ENCODE results near the gene GIPC2.
"Not testable (repeated sequence)": the region's sequence is repeated elsewhere in the genome, so short reads cannot be mapped to it uniquely, and the experiment has no call there.

The GIPC2 gene, protein sequence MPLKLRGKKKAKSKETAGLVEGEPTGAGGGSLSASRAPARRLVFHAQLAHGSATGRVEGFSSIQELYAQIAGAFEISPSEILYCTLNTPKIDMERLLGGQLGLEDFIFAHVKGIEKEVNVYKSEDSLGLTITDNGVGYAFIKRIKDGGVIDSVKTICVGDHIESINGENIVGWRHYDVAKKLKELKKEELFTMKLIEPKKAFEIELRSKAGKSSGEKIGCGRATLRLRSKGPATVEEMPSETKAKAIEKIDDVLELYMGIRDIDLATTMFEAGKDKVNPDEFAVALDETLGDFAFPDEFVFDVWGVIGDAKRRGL

DNA sequence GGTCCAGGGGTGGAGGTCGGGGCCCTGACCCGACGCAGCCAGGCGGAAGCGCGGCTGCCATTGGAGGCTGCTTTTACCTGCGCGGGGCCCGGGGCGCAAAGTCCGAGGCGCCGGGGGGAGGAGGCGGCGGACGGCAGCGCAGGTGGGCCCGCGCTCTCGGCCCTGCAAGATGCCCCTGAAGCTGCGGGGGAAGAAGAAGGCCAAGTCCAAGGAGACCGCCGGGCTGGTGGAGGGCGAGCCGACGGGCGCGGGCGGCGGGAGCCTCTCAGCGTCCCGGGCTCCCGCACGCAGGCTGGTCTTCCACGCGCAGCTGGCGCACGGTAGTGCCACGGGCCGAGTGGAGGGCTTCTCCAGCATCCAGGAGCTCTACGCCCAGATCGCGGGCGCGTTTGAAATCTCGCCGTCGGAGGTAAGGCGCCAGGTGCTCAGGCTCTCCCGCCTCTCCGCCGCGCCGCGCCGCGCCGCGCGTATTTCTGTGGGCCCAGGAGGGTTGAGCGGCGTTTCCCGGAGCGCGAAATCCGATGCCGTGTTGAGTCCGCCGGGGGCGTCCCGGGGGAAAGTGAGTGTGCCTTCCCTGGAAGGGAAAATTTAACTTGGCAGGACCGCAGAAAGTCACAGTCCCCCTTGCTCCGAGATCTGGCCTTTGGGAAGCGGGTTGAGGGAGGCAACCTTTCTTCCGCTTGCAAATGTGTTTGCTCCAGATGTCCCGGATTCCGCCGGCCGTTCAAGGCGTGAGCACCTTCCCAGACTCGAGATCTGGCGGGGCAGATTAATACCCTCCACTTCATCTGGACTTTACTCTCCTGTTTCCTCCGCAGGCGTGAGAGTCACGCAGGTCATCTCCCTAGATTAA lies at the start of gene GIPC2:
TSS of gene GIPC2 (plus strand) at position 41 of the 853 bp plus-strand sequence. CDS start at position 170, 129 bp downstream.
- peak; percentile 21 for DNase-seq (ENCODE audit: low spot score)

GRCh38 chr1:77996734-77997133 lies 49.0 kb upstream of the GIPC2 start:
- DNase-seq (ENCODE audit: low spot score), result no peak

GRCh38 chr1:78000536-78000935 lies 45.2 kb upstream of the GIPC2 start:
- DNase-seq (ENCODE audit: low spot score), result not testable (repeated sequence)

GRCh38 chr1:78003070-78003746 lies 42.6 kb upstream of the GIPC2 start:
- DNase-seq (ENCODE audit: low spot score), result no peak

DNA sequence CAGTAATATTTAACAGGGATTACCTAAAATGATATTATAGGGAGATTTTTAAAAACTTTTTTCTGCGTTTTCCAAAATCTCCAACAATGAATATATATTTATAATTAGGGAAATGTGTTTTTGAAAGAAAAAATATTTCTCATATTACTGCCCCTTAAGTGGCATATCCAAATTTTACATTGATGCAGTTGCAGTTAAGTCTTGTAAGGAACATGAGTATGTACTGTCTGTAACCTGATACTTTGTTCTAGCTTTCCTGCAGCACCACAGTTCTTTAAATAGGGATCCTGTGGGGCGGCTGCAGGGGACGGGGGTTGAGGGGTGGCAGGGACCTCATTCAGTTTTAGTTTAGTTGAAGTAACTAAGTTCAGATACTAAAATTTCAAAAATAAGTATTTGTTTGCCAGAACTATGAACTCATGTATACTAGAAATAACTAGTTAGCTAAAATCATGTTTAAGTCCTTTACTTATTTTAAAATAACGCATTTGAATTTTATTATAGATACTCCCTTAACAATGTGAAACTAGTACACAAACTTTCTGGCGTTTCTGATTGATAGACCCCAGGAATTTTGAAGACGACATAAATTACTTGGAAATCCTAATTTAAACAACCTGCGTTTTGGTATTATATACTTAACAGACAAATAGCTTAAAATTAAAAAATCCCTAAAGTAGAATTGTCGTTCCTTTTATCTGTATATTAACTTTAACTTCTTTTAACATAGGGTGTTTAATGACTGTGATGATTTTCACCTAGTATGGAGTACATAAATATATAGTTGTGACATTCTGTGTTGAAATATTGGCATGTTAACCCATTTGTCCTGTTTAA lies 41.7 kb upstream of the GIPC2 start:
- peak; percentile 45 for DNase-seq (ENCODE audit: low spot score)

- peak; percentile 86 for DNase-seq (ENCODE audit: low spot score)
Measured at GRCh38 chr1:78004719-78005447, 40.9 kb upstream of the GIPC2 start, which contains the start of gene DNAJB4. Gene DNAJB4, plus strand, starts transcription at chr1:78004939. Its CDS starts 172 bp downstream, at chr1:78005111.

DNA sequence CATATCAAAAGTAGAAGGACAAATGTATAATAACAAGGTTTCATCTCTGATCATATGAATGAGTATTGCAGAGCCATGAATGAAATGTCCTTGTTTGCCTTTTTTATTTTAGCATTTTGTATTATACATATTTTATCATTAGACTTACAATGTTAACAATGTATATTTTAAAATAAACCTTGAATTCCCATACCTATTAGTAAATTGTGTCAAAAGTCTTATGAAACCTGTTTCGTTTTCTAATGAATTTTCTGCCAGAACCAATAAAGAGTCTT lies 40.4 kb upstream of the GIPC2 start:
- DNase-seq (ENCODE audit: low spot score), result no peak

- peak; percentile 55 for DNase-seq (ENCODE audit: low spot score)
Measured at GRCh38 chr1:78005755-78006154, 40.0 kb upstream of the GIPC2 start.

DNA sequence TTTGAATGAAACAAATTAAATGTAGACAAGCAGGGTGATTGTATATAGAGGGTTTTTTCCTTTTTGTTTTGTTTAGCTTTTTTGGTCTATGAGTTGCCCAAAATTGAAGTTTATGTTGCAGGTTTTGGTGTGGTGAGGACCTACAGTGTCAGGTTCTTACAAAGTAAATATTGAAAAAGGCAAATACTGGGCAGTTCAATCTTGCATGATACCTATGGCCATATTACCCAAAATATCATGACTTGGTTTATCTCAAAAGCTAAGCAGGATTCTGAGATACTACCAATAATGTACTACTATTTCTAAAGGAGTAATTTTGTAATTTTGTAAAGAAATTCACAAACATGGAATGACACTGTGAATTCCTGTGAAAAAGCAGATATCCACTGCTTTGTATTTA lies 39.2 kb upstream of the GIPC2 start:
- no peak for DNase-seq (ENCODE audit: low spot score)

DNA sequence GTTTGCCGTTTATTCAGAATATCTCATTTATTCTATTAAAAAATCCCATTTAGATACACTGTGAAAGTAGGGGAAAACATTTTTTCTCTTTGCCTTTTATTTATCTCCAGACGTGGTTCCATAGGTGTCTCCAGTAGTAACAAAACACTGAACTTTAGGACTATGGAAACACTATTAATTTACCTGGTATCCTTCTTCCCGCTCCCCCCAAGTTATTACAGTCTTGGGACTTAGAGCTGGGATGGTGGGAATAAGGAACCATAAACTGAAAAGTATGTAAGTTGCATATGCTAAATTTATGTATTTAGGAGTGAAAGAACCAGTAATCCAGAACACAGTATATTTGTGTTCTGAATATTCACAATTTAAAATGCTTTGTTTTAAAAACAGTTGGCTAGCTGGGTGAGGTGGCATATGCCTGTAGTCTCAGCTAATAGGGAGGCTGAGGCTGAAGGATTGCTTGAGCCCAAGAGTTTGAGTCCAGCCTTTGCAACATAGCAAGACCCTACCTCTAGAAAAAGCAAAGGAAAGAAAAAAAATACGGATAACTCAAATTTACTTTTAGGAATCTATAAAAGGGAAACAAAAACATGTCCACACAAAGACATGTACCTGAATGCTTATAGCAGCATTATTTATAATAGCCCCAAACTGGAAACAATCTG lies 38.0 kb upstream of the GIPC2 start:
- DNase-seq (ENCODE audit: low spot score), result no peak

GRCh38 chr1:78009276-78009675 lies 36.5 kb upstream of the GIPC2 start:
- no peak for DNase-seq (ENCODE audit: low spot score)

DNA sequence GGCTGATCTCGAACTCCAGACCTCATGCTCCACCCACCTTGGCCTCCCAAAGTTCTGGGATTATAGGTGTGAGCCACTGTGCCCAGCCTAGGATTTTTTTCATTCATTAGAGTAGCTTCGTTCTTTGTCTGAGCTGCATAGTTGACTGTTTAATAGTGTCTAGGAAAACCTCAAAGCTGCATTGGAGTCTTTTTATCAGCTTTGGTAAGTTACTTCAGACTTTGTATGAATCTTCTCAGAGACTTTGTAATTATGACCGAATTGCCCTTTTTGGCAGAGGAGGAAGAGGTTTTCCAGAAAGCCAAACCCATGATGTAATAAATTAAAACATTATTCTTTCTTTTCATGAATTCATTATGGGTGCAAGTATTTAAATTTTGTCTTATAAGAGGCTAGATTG lies 35.9 kb upstream of the GIPC2 start:
- DNase-seq (ENCODE audit: low spot score), result peak; percentile 10

DNA sequence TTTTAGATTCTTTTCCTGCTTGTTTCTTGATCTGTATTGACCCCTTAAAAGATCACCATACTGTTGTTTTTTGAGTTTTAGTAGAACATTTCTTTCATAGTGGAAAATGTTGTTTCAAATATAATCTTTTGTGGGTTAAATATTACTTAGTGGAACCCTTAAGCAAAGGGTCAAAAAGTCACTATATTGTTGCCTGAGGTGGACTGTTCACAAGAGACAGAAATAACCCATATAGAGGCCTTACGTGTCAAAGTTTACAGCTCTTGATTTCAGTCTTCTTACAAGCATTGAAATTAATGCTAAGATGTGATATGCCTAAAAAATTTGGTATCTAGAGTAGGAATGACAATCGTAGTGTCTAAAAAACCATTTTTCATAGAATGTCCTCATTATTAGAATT lies 34.7 kb upstream of the GIPC2 start:
- no peak for DNase-seq (ENCODE audit: low spot score)

- DNase-seq (ENCODE audit: low spot score), result no peak
Measured at GRCh38 chr1:78015148-78015547, 30.6 kb upstream of the GIPC2 start.

- DNase-seq (ENCODE audit: low spot score), result no peak
Measured at GRCh38 chr1:78019024-78019423, 26.7 kb upstream of the GIPC2 start.

DNA sequence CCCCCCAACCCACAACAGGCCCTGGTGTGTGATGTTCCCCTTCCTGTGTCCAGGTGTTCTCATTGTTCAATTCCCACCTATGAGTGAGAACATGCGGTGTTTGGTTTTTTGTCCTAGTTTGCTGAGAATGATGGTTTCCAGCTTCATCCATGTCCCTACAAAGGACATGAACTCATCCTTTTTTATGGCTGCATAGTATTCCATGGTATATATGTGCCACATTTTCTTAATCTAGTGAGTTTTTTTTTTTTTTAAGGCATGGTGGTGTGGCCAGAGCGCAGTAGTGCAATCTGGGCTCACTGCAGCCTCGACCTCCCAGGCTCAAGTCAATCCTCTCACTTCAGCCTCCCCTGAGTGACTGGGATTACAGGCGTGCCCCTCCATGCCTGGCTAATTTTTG lies 24.6 kb upstream of the GIPC2 start:
- DNase-seq (ENCODE audit: low spot score), result not testable (repeated sequence)

- DNase-seq (ENCODE audit: low spot score), result no peak
Measured at GRCh38 chr1:78029793-78030192, 16.0 kb upstream of the GIPC2 start.

- DNase-seq (ENCODE audit: low spot score), result no peak
Measured at GRCh38 chr1:78032996-78033796, 12.6 kb upstream of the GIPC2 start.

DNA sequence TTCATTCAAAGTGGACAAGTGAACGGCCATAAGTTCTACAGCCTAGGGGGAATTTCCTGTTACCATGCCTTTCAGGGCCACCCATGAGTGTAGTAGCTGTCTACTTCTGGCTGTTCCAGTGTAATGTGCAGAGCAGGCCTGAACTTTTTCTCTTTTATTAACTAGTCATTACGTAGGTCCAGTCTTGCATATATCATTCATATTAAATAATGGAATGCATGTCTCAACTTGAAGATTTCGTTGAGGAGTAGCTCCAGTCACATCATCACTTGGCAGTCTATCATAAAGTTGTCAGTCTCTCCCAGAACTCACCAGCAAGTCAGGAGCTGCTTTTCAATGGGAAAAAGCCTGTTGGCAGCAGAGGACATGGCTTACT lies 12.0 kb upstream of the GIPC2 start:
- DNase-seq (ENCODE audit: low spot score), result no peak

GRCh38 chr1:78035121-78035520 lies 10.6 kb upstream of the GIPC2 start:
- no peak for DNase-seq (ENCODE audit: low spot score)
